ENCODE measurements around the gene LASP1NB.

GRCh38 chr17:38897671-38898290 is 27.6 kb upstream of the LASP1NB start:
- TF ChIP-seq CTCF (IDR thresholded peaks at IDR 0.05) = no peak
- TF ChIP-seq POLR2A (IDR thresholded peaks at IDR 0.05) = no peak

Data from heart left ventricle (tissue), 13 donors.